ENCODE results near the gene BFSP2.

Gene BFSP2

GRCh38 chr3:133425898-133426297 lies 26.0 kb downstream of the BFSP2 start:
- no peaks in the 10 kb centered on the region; the same call in 1 of the 2 replicates for H4K20me1 ChIP-seq (ENCODE audit: low read depth, low read length)
- no peaks in the 10 kb centered on the region for H3K27me3 ChIP-seq (ENCODE audit: low read length)
- H3K9me2 ChIP-seq (replicated peaks; ENCODE audit: insufficient read depth, low read length), result no peaks in the 10 kb centered on the region
- H3K9me3 ChIP-seq (ENCODE audit: insufficient read depth, low read length), result no peaks in the 10 kb centered on the region
- H3F3A ChIP-seq (ENCODE audit: insufficient read depth), result 0 out of 2 replicates have a peak, but pooled peaks cover 4% of the 10 kb centered on the region
- H3K79me2 ChIP-seq (ENCODE audit: insufficient read depth, low read length), result no peaks in the 10 kb centered on the region
- TF ChIP-seq EZH2phosphoT487 (conservative IDR thresholded peaks at IDR 0.05; ENCODE audit: low read length), result no peak
- TF ChIP-seq, protein P1, sequence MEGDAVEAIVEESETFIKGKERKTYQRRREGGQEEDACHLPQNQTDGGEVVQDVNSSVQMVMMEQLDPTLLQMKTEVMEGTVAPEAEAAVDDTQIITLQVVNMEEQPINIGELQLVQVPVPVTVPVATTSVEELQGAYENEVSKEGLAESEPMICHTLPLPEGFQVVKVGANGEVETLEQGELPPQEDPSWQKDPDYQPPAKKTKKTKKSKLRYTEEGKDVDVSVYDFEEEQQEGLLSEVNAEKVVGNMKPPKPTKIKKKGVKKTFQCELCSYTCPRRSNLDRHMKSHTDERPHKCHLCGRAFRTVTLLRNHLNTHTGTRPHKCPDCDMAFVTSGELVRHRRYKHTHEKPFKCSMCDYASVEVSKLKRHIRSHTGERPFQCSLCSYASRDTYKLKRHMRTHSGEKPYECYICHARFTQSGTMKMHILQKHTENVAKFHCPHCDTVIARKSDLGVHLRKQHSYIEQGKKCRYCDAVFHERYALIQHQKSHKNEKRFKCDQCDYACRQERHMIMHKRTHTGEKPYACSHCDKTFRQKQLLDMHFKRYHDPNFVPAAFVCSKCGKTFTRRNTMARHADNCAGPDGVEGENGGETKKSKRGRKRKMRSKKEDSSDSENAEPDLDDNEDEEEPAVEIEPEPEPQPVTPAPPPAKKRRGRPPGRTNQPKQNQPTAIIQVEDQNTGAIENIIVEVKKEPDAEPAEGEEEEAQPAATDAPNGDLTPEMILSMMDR (IDR thresholded peaks at IDR 0.05; ENCODE audit: insufficient read depth, low read length, poor library complexity, severe bottlenecking), result no peak
- H3K27ac ChIP-seq (ENCODE audit: low read depth, low read length), result no peak overlapping the region
- H3K4me2 ChIP-seq (ENCODE audit: low read depth, low read length, poor library complexity, severe bottlenecking), result no peak overlapping the region
- H3K36me3 ChIP-seq (ENCODE audit: low read length), result no peaks in the 10 kb centered on the region
- H2AFZ ChIP-seq (ENCODE audit: low read depth, low read length, severe bottlenecking), result no peak overlapping the region
- H3K4me3 ChIP-seq (ENCODE audit: insufficient read depth, low read length, poor library complexity, severe bottlenecking), result no peak overlapping the region
- H3K9ac ChIP-seq (ENCODE audit: low read length), result no peak overlapping the region

- TF ChIP-seq, protein P1 (IDR thresholded peaks at IDR 0.05; ENCODE audit: insufficient read depth, low read length, poor library complexity, severe bottlenecking), result no peak
- no peak for TF ChIP-seq EZH2phosphoT487 (conservative IDR thresholded peaks at IDR 0.05; ENCODE audit: low read length)
- no peaks in the 10 kb centered on the region; the same call in 1 of the 2 replicates for H4K20me1 ChIP-seq (ENCODE audit: low read depth, low read length)
- H3K4me3 ChIP-seq (ENCODE audit: insufficient read depth, low read length, poor library complexity, severe bottlenecking), result no peak overlapping the region
- no peak overlapping the region for H3K4me2 ChIP-seq (ENCODE audit: low read depth, low read length, poor library complexity, severe bottlenecking)
- 0 out of 2 replicates have a peak, but pooled peaks cover 4% of the 10 kb centered on the region for H3F3A ChIP-seq (ENCODE audit: insufficient read depth)
- no peaks in the 10 kb centered on the region for H3K27me3 ChIP-seq (ENCODE audit: low read length)
- H3K9ac ChIP-seq (ENCODE audit: low read length), result no peak overlapping the region
- no peak overlapping the region for H3K27ac ChIP-seq (ENCODE audit: low read depth, low read length)
- H2AFZ ChIP-seq (ENCODE audit: low read depth, low read length, severe bottlenecking), result no peak overlapping the region
- H3K36me3 ChIP-seq (ENCODE audit: low read length), result no peaks in the 10 kb centered on the region
- H3K79me2 ChIP-seq (ENCODE audit: insufficient read depth, low read length), result no peaks in the 10 kb centered on the region
- no peaks in the 10 kb centered on the region for H3K9me3 ChIP-seq (ENCODE audit: insufficient read depth, low read length)
- no peaks in the 10 kb centered on the region for H3K9me2 ChIP-seq (replicated peaks; ENCODE audit: insufficient read depth, low read length)
Measured at GRCh38 chr3:133426721-133427120, 26.9 kb downstream of the BFSP2 start.

DNA sequence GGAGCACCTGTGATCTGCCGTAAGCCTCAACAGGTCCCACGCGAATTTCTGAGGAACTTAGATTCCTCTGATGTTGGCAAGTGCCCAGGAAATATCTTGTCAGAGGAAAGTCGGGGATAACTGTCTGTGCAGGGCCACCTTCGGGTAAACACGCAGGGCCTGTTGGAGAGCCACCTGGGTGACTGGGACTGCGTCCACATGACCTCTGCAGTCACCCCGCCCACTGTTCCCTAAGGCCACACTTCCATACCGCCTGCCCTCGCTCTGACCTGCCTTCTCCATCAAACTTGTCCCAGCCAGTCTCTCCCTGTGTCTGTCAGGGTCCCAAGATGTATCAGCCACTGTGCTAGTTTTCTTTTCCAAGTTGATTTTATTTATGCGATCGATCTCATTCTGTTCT lies 28.7 kb downstream of the BFSP2 start:
- no peak overlapping the region for H3K4me3 ChIP-seq (ENCODE audit: insufficient read depth, low read length, poor library complexity, severe bottlenecking)
- H3K4me2 ChIP-seq (ENCODE audit: low read depth, low read length, poor library complexity, severe bottlenecking), result no peak overlapping the region
- H3K79me2 ChIP-seq (ENCODE audit: insufficient read depth, low read length), result no peaks in the 10 kb centered on the region
- no peak for TF ChIP-seq EZH2phosphoT487 (conservative IDR thresholded peaks at IDR 0.05; ENCODE audit: low read length)
- TF ChIP-seq, protein P1 (IDR thresholded peaks at IDR 0.05; ENCODE audit: insufficient read depth, low read length, poor library complexity, severe bottlenecking), result no peak
- no peaks in the 10 kb centered on the region for H3K9me3 ChIP-seq (ENCODE audit: insufficient read depth, low read length)
- no peaks in the 10 kb centered on the region for H3K9me2 ChIP-seq (replicated peaks; ENCODE audit: insufficient read depth, low read length)
- H3K9ac ChIP-seq (ENCODE audit: low read length), result no peak overlapping the region
- H3K27me3 ChIP-seq (ENCODE audit: low read length), result no peaks in the 10 kb centered on the region
- no peak overlapping the region for H2AFZ ChIP-seq (ENCODE audit: low read depth, low read length, severe bottlenecking)
- no peaks in the 10 kb centered on the region for H3K36me3 ChIP-seq (ENCODE audit: low read length)
- H3K27ac ChIP-seq (ENCODE audit: low read depth, low read length), result no peak overlapping the region
- H4K20me1 ChIP-seq (ENCODE audit: low read depth, low read length), result no peaks in the 10 kb centered on the region
- H3F3A ChIP-seq (ENCODE audit: insufficient read depth), result 0 out of 2 replicates have a peak, but pooled peaks cover 4% of the 10 kb centered on the region
